ENCODE measurements around the gene OSR1. TPM values are rescaled to one million over a fixed set of nuclear protein-coding genes. Genes with fewer than 3 reads are reported as not detected.
A peak's percentile ranks its signal among the peaks of the same experiment; 100 is the strongest.
"Not testable (repeated sequence)": the region's sequence is repeated elsewhere in the genome, so short reads cannot be mapped to it uniquely, and the experiment has no call there.

Gene OSR1
- total and polyA plus RNA-seq, 4 donors = 0.14 to 0.70 (median 0.17) TPM; not detected in 1

- TF ChIP-seq CTCF (IDR thresholded peaks at IDR 0.05; ENCODE audit: low read depth, low read length, missing input control) (no peak), GABPA (IDR thresholded peaks at IDR 0.05 in 1 of 2, conservative IDR thresholded peaks at IDR 0.05 in 1 of 2) (no peak)
These were observed 39.4 kb downstream of the OSR1 start (continued) for GRCh38 chr2:19319064-19319463.

- WGBS = 76% methylated on average over 6 of the region's 6 CpGs
These were observed 44.9 kb downstream of the OSR1 start for GRCh38 chr2:19313553-19313952.

GRCh38 chr2:19312949-19313348 is 45.5 kb downstream of the OSR1 start:
- no peaks in the 10 kb centered on the region for H3K9me3 ChIP-seq (ENCODE audit: control insufficient read depth in 4 of 4, low read length in 3 of 4)
- H3K4me3 ChIP-seq (ENCODE audit: low read depth in 1 of 3, low read length in 3 of 3) = no peak overlapping the region
- H3K27ac ChIP-seq (ENCODE audit: low read depth in 1 of 2, low read length in 2 of 2) = no peak overlapping the region
- no peaks in the 10 kb centered on the region for H3K4me1 ChIP-seq (ENCODE audit: control insufficient read depth in 4 of 4, insufficient read depth in 4 of 4, low read length in 3 of 4)
- peak in 1 of 2 donors; percentile 65 for TF ChIP-seq RAD21 (IDR thresholded peaks at IDR 0.05)
- TF ChIP-seq CTCF (IDR thresholded peaks at IDR 0.05; ENCODE audit: low read depth, low read length, missing input control) = peak; percentile 24
- no peak for TF ChIP-seq FOXA1 (IDR thresholded peaks at IDR 0.05)
- DNase-seq (ENCODE audit: low spot score) = no peak
- no peaks in the 10 kb centered on the region for H3K36me3 ChIP-seq (ENCODE audit: control insufficient read depth in 4 of 4, insufficient read depth in 3 of 4, low read depth in 1 of 4, low read length in 3 of 4)
- H3K27me3 ChIP-seq (ENCODE audit: control insufficient read depth in 4 of 4, insufficient read depth in 4 of 4, low read length in 3 of 4) = no peaks in the 10 kb centered on the region
- no peak overlapping the region for H3K9ac ChIP-seq (ENCODE audit: low read depth in 1 of 2, low read length in 2 of 2)

More at GRCh38 chr2:19313553-19313952, 44.9 kb downstream of the OSR1 start:
- Histone ChIP-seq H3K9ac (ENCODE audit: low read depth in 1 of 2, low read length in 2 of 2) (no peak overlapping the region), H3K9me3 (ENCODE audit: control insufficient read depth in 4 of 4, low read length in 3 of 4) (no peaks in the 10 kb centered on the region), H3K4me3 (ENCODE audit: low read depth in 1 of 3, low read length in 3 of 3) (no peak overlapping the region), H3K4me1 (ENCODE audit: control insufficient read depth in 4 of 4, insufficient read depth in 4 of 4, low read length in 3 of 4) (no peaks in the 10 kb centered on the region), H3K27ac (ENCODE audit: low read depth in 1 of 2, low read length in 2 of 2) (no peak overlapping the region), H3K36me3 (ENCODE audit: control insufficient read depth in 4 of 4, insufficient read depth in 3 of 4, low read depth in 1 of 4, low read length in 3 of 4) (no peaks in the 10 kb centered on the region), H3K27me3 (ENCODE audit: control insufficient read depth in 4 of 4, insufficient read depth in 4 of 4, low read length in 3 of 4) (no peaks in the 10 kb centered on the region)
- DNase-seq (ENCODE audit: low spot score) = no peak
- TF ChIP-seq CTCF (IDR thresholded peaks at IDR 0.05; ENCODE audit: low read depth, low read length, missing input control) (no peak), RAD21 (IDR thresholded peaks at IDR 0.05) (no peak), HNF4A (conservative IDR thresholded peaks at IDR 0.05) (no peak), FOXA1 (IDR thresholded peaks at IDR 0.05) (no peak), HNF4G (IDR thresholded peaks at IDR 0.05) (no peak), JUND (IDR thresholded peaks at IDR 0.05) (no peak), ZBTB33 (IDR thresholded peaks at IDR 0.05) (no peak), SP1 (IDR thresholded peaks at IDR 0.05) (no peak), RXRA (IDR thresholded peaks at IDR 0.05) (no peak), GABPA (IDR thresholded peaks at IDR 0.05 in 1 of 2, conservative IDR thresholded peaks at IDR 0.05 in 1 of 2) (no peak), EGR1 (IDR thresholded peaks at IDR 0.05; ENCODE audit: low read depth in 2 of 2) (no peak), NR2F2 (IDR thresholded peaks at IDR 0.05) (no peak), YY1 (IDR thresholded peaks at IDR 0.05) (no peak)

GRCh38 chr2:19306065-19306464 is 52.4 kb downstream of the OSR1 start:
- not testable (repeated sequence) for H3K4me1 ChIP-seq (ENCODE audit: control insufficient read depth in 4 of 4, insufficient read depth in 4 of 4, low read length in 3 of 4); H3K9me3 ChIP-seq (ENCODE audit: control insufficient read depth in 4 of 4, low read length in 3 of 4); DNase-seq (ENCODE audit: low spot score); H3K36me3 ChIP-seq (ENCODE audit: control insufficient read depth in 4 of 4, insufficient read depth in 3 of 4, low read depth in 1 of 4, low read length in 3 of 4); H3K27ac ChIP-seq (ENCODE audit: low read depth in 1 of 2, low read length in 2 of 2); H3K4me3 ChIP-seq (ENCODE audit: low read depth in 1 of 3, low read length in 3 of 3); H3K27me3 ChIP-seq (ENCODE audit: control insufficient read depth in 4 of 4, insufficient read depth in 4 of 4, low read length in 3 of 4); H3K9ac ChIP-seq (ENCODE audit: low read depth in 1 of 2, low read length in 2 of 2)
- WGBS = 80% methylated on average over 17 of the region's 18 CpGs

GRCh38 chr2:19305400-19306055 is 52.9 kb downstream of the OSR1 start:
- not testable (repeated sequence) for H3K9me3 ChIP-seq (ENCODE audit: control insufficient read depth in 4 of 4, low read length in 3 of 4); H3K36me3 ChIP-seq (ENCODE audit: control insufficient read depth in 4 of 4, insufficient read depth in 3 of 4, low read depth in 1 of 4, low read length in 3 of 4); H3K27me3 ChIP-seq (ENCODE audit: control insufficient read depth in 4 of 4, insufficient read depth in 4 of 4, low read length in 3 of 4); H3K4me1 ChIP-seq (ENCODE audit: control insufficient read depth in 4 of 4, insufficient read depth in 4 of 4, low read length in 3 of 4); H3K9ac ChIP-seq (ENCODE audit: low read depth in 1 of 2, low read length in 2 of 2); DNase-seq (ENCODE audit: low spot score); H3K27ac ChIP-seq (ENCODE audit: low read depth in 1 of 2, low read length in 2 of 2); H3K4me3 ChIP-seq (ENCODE audit: low read depth in 1 of 3, low read length in 3 of 3)
- WGBS = 94% methylated on average over 6 of the region's 15 CpGs
